HFFc6 (cell line): Measurements from ENCODE around the gene CHCHD6. TPM values are rescaled to one million over a fixed set of nuclear protein-coding genes. Genes with fewer than 3 reads are reported as not detected.

ENCODE experiments used
- DNase-seq: peaks from one replicate; pipeline ENCODE4 v3.0.0-alpha.2; 2018
- H3K27ac Mint-ChIP-seq: 2 replicates; pipeline ENCODE4 v1.8.0; 2020; ENCODE audit warnings: mild to moderate bottlenecking, mixed read lengths
- H3K27me3 Mint-ChIP-seq: 2 replicates; pipeline ENCODE4 v1.8.0; 2021; ENCODE audit warnings: mild to moderate bottlenecking, moderate library complexity, mixed read lengths; ENCODE audit not compliant: insufficient read depth
- H3K36me3 Mint-ChIP-seq: 2 replicates; pipeline ENCODE4 v1.8.0; 2021; ENCODE audit warnings: low read depth, mixed read lengths
- H3K4me1 Mint-ChIP-seq: 2 replicates; pipeline ENCODE4 v1.8.0; 2020; ENCODE audit warnings: low read depth, mixed read lengths
- H3K4me3 Mint-ChIP-seq: 2 replicates; pipeline ENCODE4 v1.8.0; 2020; ENCODE audit warnings: mild to moderate bottlenecking, moderate library complexity, mixed read lengths
- H3K9me3 Mint-ChIP-seq: 2 replicates; pipeline ENCODE4 v1.8.0; 2020; ENCODE audit warnings: mild to moderate bottlenecking, mixed read lengths
- total RNA-seq, 6 experiments: library from RNA; stranded (reverse); fragmentation: NEBNext Ultra II Directional; extraction: Animal tissue kit (Norgen Biotek cat#: 25700); gene quantifications; 2 replicates in 1 of 6; 3 replicates in 5 of 6; pipeline ENCODE4 v1.2.3, GENCODE V29; 2021
- TF ChIP-seq, protein P1 (sequence below): fragments of 200-600 bp; sonication (generic); IDR thresholded peaks from 2 replicates; pipeline ENCODE4 v1.5.0; 2021; ENCODE audit warnings: antibody characterized with exemption, mild to moderate bottlenecking

The CHCHD6 gene
- total RNA-seq, 6 experiments from 2014 or later, result 18.6 to 22.9 (median 19.9) TPM

DNA sequence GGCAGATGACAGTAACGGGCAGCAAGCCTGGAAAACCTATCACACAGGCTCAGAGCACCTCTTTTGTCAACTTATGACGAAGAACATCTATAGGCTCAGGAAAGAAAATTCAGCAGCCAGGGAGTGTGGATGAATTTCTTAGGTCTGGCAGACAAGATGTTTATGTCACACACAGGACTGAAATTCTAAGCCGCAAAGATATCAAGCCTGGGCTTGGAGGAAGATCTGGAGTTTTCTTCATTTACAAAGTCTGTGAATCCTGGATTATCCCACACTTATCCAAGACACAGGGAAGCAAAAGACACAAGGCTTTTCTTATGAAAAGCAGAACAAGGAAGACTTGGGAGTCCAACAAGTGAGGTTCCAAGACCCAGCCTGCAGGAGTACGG lies 23.4 kb upstream of the CHCHD6 start:
- TF ChIP-seq, protein P1, sequence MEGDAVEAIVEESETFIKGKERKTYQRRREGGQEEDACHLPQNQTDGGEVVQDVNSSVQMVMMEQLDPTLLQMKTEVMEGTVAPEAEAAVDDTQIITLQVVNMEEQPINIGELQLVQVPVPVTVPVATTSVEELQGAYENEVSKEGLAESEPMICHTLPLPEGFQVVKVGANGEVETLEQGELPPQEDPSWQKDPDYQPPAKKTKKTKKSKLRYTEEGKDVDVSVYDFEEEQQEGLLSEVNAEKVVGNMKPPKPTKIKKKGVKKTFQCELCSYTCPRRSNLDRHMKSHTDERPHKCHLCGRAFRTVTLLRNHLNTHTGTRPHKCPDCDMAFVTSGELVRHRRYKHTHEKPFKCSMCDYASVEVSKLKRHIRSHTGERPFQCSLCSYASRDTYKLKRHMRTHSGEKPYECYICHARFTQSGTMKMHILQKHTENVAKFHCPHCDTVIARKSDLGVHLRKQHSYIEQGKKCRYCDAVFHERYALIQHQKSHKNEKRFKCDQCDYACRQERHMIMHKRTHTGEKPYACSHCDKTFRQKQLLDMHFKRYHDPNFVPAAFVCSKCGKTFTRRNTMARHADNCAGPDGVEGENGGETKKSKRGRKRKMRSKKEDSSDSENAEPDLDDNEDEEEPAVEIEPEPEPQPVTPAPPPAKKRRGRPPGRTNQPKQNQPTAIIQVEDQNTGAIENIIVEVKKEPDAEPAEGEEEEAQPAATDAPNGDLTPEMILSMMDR, result no peak
- no peak overlapping the region; the same call in 1 of the 2 replicates for H3K4me3 Mint-ChIP-seq
- no peaks in the 10 kb centered on the region for H3K36me3 Mint-ChIP-seq
- peaks cover 9% of the 10 kb centered on the region for H3K27me3 Mint-ChIP-seq
- H3K27ac Mint-ChIP-seq, result no peak overlapping the region
- DNase-seq, result no peak
- peaks cover 59% of the 10 kb centered on the region for H3K4me1 Mint-ChIP-seq
- H3K9me3 Mint-ChIP-seq, result no peaks in the 10 kb centered on the region

DNA sequence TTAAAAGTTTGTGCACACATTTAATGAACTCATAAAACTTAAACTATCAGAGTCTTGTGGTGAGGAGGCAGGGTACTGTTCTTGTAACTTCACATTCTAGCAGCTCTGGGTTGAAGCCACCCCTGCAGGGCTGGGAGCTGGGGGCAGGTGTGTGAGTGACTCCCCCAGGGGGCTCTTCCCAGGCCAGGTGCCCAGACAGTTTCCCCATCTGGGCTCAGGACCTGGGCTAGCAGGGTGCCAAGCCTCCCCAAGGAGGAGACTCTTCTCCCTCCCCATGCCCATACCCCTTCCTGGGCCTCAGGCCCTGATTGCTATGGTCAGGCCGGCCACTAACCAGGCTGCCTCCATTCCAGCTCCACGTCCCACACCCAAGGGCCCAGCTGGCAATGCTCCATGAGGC lies 22.0 kb upstream of the CHCHD6 start:
- TF ChIP-seq, protein P1, result no peak
- DNase-seq, result no peak
- Mint-ChIP-seq H3K4me3 (no peak overlapping the region), H3K27me3 (peaks cover 12% of the 10 kb centered on the region), H3K9me3 (no peaks in the 10 kb centered on the region), H3K27ac (no peak overlapping the region), H3K4me1 (peaks cover 53% of the 10 kb centered on the region), H3K36me3 (no peaks in the 10 kb centered on the region)

DNA sequence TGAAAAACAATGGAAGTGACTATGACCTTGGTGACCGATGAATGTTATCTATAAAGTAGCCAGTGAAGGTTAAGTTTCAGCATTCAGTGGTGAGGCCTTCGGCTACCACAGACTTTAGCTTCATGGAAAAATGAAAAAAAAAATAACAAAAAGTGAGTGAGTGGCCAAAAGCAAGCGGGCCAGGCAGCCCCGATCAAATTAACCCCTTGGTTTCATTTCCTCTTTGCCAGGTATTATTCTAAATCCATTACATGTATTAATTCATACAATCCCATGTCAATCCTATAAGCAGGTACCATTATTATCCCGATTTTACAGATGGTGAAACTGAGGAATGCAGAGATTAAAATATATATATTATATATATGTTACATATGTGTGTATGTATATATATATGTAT lies 21.0 kb upstream of the CHCHD6 start:
- Mint-ChIP-seq H3K4me3 (no peak overlapping the region), H3K36me3 (no peaks in the 10 kb centered on the region), H3K9me3 (no peaks in the 10 kb centered on the region), H3K4me1 (peaks cover 45% of the 10 kb centered on the region), H3K27me3 (peaks cover 14% of the 10 kb centered on the region), H3K27ac (no peak overlapping the region)
- TF ChIP-seq, protein P1, result no peak
- DNase-seq, result no peak

DNA sequence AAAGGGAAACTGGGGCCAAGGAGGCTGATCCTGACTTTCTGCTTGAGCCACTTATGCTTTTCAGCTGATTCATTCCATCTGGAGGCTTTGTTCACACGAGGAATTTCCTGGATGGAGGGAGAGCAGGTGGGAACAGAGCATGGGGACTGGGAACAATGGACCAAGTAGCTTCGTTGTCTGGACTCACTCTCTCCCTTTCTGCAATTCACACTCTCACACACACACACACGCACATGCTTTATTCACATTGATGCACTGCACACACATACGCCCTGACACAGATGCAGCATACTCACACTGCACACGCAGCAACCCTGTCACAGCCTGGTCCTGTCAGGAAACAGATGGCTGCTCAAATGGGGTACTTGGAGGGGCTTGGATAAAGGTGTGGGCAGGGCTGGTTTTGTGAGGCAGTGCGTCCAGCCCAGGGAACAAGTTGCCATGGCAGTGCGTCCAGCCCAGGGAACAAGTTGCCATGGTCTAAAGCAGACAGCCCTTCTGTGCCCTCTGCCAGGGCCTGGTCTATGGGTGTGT lies 19.8 kb upstream of the CHCHD6 start:
- Mint-ChIP-seq H3K4me1 (peaks cover 40% of the 10 kb centered on the region), H3K36me3 (no peaks in the 10 kb centered on the region), H3K27ac (no peak overlapping the region), H3K4me3 (no peak overlapping the region), H3K27me3 (peaks cover 11% of the 10 kb centered on the region), H3K9me3 (no peaks in the 10 kb centered on the region)
- TF ChIP-seq, protein P1, result no peak
- no peak for DNase-seq

DNA sequence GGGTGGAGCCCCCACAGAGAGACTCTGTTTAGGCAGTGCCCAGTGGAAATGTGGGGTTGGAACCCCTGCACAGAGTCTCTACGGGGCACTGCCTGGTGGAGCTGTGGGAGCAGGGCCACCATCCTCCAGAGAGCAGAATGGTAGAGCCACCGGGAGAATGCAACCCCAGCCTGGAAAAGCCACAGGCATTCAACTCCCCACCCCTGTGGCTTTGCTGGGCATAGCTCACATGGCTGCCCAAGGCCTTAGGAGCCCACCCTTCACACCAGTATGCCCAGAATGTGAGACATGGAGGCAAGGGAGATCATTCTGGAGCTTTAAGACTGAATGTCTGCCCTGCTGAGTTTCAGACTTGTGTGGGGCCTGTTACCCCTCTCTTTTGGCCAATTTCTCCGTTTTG lies 19.0 kb upstream of the CHCHD6 start:
- H3K27ac Mint-ChIP-seq, result no peak overlapping the region
- no peak for DNase-seq

More for the DNA sequence above, 19.0 kb upstream of the CHCHD6 start:
- H3K4me1 Mint-ChIP-seq, result peaks cover 33% of the 10 kb centered on the region
- H3K4me3 Mint-ChIP-seq, result no peak overlapping the region
- H3K27me3 Mint-ChIP-seq, result peaks cover 11% of the 10 kb centered on the region
- H3K36me3 Mint-ChIP-seq, result no peaks in the 10 kb centered on the region
- TF ChIP-seq, protein P1, result no peak
- H3K9me3 Mint-ChIP-seq, result no peaks in the 10 kb centered on the region
